ENCODE measurements around the gene FNDC10. TPM values are rescaled to one million over a fixed set of nuclear protein-coding genes. Genes with fewer than 3 reads are reported as not detected.
A peak's percentile ranks its signal among the peaks of the same experiment; 100 is the strongest.

FNDC10 gene
- total RNA-seq, 1 donor from 2014 or later: 7.4 TPM

DNA sequence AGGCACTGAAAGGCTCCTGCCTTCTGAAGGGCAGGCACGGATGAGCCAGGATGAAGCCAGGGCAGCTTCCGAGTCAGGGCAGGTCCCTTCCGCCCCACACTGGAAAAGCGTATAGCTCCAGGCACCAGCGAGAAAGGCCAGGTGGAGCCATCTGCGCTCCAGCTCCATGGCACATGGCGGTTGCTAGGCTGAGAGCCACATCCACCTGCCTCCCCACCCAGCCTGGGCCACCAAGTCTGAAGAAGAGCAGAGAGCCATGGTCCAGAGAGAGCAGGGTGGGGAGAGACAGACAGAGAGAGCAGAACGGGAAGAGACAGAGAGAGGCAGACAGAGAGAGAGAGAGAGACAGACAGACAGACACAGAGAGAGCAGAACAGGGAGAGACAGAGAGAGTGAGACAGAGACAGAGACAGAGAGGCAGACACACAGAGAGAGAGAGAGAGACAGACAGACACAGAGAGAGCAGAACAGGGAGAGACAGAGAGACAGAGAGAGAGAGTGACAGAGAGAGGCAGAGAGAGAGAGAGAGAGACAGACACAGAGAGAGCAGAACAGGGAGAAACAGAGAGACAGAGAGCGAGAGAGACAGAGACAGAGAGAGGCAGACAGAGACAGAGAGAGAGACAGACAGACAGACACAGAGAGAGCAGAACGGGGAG lies 5.2 kb downstream of the FNDC10 start:
- ATAC-seq (no peak), DNase-seq (no peak)
- Histone ChIP-seq H3K27ac (no peak overlapping the region), H3K4me3 (no peak overlapping the region), H3K27me3 (peaks cover 15% of the 10 kb centered on the region), H3K4me1 (peaks cover 11% of the 10 kb centered on the region), H3K36me3 (no peaks in the 10 kb centered on the region), H3K9me3 (no peaks in the 10 kb centered on the region)
- intact Hi-C loops (cut with DNase I): no loop called here
- TF ChIP-seq, protein P1, sequence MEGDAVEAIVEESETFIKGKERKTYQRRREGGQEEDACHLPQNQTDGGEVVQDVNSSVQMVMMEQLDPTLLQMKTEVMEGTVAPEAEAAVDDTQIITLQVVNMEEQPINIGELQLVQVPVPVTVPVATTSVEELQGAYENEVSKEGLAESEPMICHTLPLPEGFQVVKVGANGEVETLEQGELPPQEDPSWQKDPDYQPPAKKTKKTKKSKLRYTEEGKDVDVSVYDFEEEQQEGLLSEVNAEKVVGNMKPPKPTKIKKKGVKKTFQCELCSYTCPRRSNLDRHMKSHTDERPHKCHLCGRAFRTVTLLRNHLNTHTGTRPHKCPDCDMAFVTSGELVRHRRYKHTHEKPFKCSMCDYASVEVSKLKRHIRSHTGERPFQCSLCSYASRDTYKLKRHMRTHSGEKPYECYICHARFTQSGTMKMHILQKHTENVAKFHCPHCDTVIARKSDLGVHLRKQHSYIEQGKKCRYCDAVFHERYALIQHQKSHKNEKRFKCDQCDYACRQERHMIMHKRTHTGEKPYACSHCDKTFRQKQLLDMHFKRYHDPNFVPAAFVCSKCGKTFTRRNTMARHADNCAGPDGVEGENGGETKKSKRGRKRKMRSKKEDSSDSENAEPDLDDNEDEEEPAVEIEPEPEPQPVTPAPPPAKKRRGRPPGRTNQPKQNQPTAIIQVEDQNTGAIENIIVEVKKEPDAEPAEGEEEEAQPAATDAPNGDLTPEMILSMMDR (IDR thresholded peaks at IDR 0.05): no peak

DNA sequence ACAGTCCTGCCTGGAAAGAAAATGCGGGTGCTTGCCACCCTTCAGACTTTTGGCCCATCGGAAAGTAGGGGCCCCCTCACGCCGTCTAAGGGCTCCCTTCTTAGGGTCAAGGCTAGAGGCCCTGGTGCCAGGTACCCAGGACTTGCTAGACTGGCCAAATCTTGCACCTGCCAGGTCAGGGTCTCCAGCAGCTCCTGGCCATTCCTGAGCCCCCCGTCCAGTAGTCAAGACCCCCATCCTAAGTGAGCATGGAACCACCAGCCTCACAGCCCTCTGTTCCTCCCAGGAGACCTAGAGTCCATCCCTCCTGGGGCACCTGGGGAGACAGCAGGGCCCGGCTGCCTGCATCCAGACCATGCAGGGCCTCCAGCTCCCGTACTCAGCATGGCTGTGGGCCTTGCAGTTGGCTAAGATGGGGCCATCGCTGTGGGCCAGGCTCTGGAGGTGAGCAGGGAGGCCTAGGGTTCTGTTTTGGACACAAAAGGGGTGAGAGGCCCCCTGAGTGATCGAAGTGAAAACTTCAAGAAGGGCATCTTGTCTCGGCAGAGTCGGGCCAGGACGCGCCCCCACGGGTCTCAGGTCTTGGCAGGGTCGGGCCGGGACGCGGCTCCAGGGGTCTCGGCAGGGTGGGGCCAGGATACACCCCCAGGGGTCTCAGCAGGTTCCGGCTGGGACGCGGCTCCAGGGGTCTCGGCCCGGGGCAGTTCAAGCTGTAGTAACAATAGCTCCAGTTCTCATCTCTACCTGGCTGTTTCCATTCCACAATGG lies 5.9 kb downstream of the FNDC10 start:
- intact Hi-C loops (cut with DNase I): no loop called here
- DNase-seq: no peak
- no peak overlapping the region for H3K27ac ChIP-seq
- peaks cover 11% of the 10 kb centered on the region for H3K27me3 ChIP-seq
- TF ChIP-seq, protein P1 (IDR thresholded peaks at IDR 0.05): no peak
- H3K36me3 ChIP-seq: no peaks in the 10 kb centered on the region
- peaks cover 8% of the 10 kb centered on the region for H3K4me1 ChIP-seq
- no peak for ATAC-seq
- H3K9me3 ChIP-seq: no peaks in the 10 kb centered on the region
- H3K4me3 ChIP-seq: no peak overlapping the region

DNA sequence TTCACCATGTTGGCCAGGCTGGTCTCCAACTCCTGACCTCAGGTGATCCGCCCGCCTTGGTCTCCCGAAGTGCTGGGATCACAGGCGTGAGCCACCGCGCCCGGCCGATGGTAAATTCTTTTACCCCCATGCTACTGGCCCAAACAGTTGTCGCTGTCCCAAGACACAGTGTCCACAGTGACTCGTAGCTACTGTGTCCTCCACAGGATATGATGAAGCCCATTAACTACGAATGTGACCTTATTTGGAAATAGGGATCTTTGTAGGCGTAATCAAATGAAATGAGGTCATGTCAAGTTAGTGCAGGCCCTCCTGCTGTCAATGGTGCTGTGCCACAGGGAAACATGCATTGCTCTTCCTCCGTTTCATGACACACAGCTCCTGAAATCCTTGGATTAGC lies 8.5 kb downstream of the FNDC10 start:
- H3K4me3 ChIP-seq: no peak overlapping the region
- H3K27me3 ChIP-seq: peaks cover 1% of the 10 kb centered on the region
- ATAC-seq (no peak), DNase-seq (no peak)
- H3K27ac ChIP-seq: no peak overlapping the region
- intact Hi-C loops (cut with DNase I): no loop called here
- H3K4me1 ChIP-seq: no peaks in the 10 kb centered on the region
- H3K9me3 ChIP-seq: no peaks in the 10 kb centered on the region
- no peaks in the 10 kb centered on the region for H3K36me3 ChIP-seq
- TF ChIP-seq, protein P1 (IDR thresholded peaks at IDR 0.05): no peak

DNA sequence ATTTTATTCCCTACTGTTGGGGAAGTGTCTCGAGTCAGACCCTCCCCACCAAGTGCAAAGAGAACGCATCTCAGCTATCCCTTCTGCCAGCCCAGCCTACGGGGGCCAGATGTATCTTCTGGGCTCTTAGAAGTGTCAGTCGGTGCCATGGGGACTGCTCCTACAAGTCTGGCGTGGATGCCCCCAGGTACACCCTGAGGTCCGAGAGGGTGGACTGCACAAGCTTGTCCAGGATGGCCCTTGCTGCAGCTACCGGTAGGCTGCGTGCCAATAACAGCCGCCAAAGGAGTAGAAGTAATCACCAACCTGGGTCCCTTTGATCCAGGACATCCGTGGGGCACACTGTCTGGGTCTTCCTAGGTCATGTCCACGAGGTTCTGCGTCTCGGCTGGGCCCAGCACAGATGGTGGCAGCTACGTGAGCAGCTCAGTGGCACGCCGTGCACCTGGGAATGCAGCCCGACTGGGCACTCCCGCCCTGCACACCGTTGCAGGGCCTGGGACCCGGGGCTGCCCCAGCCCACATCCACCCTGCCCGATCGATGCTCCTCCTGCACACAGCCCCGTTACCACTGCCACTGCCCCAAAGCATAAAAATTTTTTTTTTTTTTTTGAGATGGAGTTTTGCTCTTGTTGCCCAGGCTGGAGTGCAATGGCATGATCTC lies 16.5 kb downstream of the FNDC10 start:
- no peak for DNase-seq
- no peaks in the 10 kb centered on the region for H3K36me3 ChIP-seq
- ATAC-seq: peak; percentile 40
- H3K27ac ChIP-seq: no peak overlapping the region
- TF ChIP-seq, protein P1 (IDR thresholded peaks at IDR 0.05): no peak
- peaks cover 12% of the 10 kb centered on the region for H3K27me3 ChIP-seq
- no peak overlapping the region for H3K4me3 ChIP-seq
- H3K9me3 ChIP-seq: no peaks in the 10 kb centered on the region
- intact Hi-C loops (cut with DNase I): no loop called here
- no peaks in the 10 kb centered on the region for H3K4me1 ChIP-seq

DNA sequence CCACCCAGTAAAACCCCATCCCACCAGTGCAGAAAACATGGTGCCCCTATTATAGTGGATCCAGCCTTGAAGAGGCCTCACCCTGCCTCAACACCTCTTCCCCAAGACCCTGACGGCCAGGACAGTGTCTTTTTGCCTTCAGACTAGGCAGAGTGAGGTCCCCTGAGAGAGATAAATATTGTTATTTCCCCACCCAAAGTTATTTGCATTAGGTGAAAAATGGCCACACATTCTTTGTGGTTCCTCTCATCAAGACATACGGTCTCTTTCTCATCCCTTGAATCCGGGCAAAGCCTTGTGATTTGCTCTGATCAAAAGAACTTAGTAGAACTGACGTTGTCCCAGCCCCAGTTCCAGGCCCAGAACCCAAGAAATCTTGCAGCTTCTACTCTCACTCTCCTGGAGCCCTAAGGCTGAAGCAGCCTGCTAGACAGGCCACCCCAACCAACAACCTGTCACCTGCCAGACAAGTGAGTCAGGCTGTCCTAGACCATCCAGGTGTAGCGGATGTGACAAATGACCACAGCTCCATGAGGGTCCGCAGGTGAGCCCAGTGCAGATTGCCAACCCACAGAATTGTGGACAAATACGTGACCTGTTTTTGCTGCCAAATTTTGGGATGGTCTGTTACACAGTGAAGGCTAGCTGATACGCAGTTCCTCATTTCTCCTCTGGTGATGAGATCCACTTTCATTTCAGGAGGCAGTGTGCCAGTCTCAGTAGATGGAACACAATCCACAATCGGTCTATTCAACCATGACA lies 17.2 kb downstream of the FNDC10 start:
- ATAC-seq: no peak
- H3K27ac ChIP-seq: no peak overlapping the region

More for the DNA sequence above, 17.2 kb downstream of the FNDC10 start:
- Histone ChIP-seq H3K9me3 (no peaks in the 10 kb centered on the region), H3K4me3 (no peak overlapping the region), H3K36me3 (no peaks in the 10 kb centered on the region), H3K4me1 (no peaks in the 10 kb centered on the region), H3K27me3 (peaks cover 12% of the 10 kb centered on the region)
- no peak for DNase-seq
- TF ChIP-seq, protein P1 (IDR thresholded peaks at IDR 0.05): no peak
- intact Hi-C loops (cut with DNase I): no loop called here
